H1 (cell line): ENCODE data around the gene AMZ1. TPM values are rescaled to one million over a fixed set of nuclear protein-coding genes. Genes with fewer than 3 reads are reported as not detected.

ENCODE experiments used
- NANOG ChIP-seq: IDR thresholded peaks from 2 replicates; pipeline ENCODE4 v1.6.1; 2011; ENCODE audit warnings: low read length, low read depth, mild to moderate bottlenecking, inconsistent platforms; ENCODE audit not compliant: insufficient read depth, poor library complexity, severe bottlenecking
- PHF8 ChIP-seq: fragments of 200-600 bp; sonication (generic); conservative IDR thresholded peaks from 2 replicates; pipeline ENCODE4 v1.7.1; 2012; ENCODE audit warnings: low read depth, mild to moderate bottlenecking, inconsistent platforms, low read length, moderate library complexity
- POLR2A ChIP-seq, 2 experiments: IDR thresholded peaks; 1 replicate in 1 of 2; 2 replicates in 1 of 2; pipeline ENCODE4 v1.6.1; 2011; ENCODE audit warnings: low read depth in 2 of 2, low read length in 2 of 2, mild to moderate bottlenecking in 2 of 2; ENCODE audit errors: control extremely low read depth in 1 of 2
- RNF2 ChIP-seq: fragments of 200-900, 300-1000 bp; sonication (generic); IDR thresholded peaks from 2 replicates; pipeline ENCODE4 v1.7.1; 2016; ENCODE audit warnings: borderline replicate concordance, low read depth, mild to moderate bottlenecking, antibody characterized with exemption, low read length; ENCODE audit not compliant: poor library complexity, severe bottlenecking; ENCODE audit errors: missing control alignments
- SIRT6 ChIP-seq: IDR thresholded peaks from one replicate; pipeline ENCODE4 v1.7.1; 2012; ENCODE audit warnings: low read length, inconsistent platforms
- TEAD4 ChIP-seq: IDR thresholded peaks from 2 replicates; pipeline ENCODE4 v1.6.1; 2012; ENCODE audit warnings: low read depth, low read length, inconsistent platforms, mixed read lengths
- polyA plus RNA-seq, 7 experiments: library from polyadenylated mRNA; depleted of rRNA in 3 of 7; stranded (reverse) in 5 of 7; unstranded in 2 of 7; fragments of >200 nt in 5 of 7; fragments of 200-250 nt in 2 of 7; gene quantifications; 1 replicate in 5 of 7; 2 replicates in 1 of 7; 4 replicates in 1 of 7; pipeline versions ENCODE4 v1.2.1 to v1.2.3, GENCODE V29; 2011 to 2013; ENCODE audit warnings: missing spikeins in 2 of 7, mixed read lengths in 2 of 7
- total RNA-seq: library from RNA; stranded (reverse); fragmentation: NEBNext Ultra II Directional; extraction: Animal tissue kit (Norgen Biotek cat#: 25700); gene quantifications from 2 replicates; pipeline ENCODE4 v1.2.1, GENCODE V29; 2021

The AMZ1 gene
- total and polyA plus RNA-seq, 2 of the 8 experiments (the other 6 are each of a cell fraction or from before 2014, with no cell fraction given), result 0.59 to 1.4 TPM

GRCh38 chr7:2645274-2645868, 42.6 kb upstream of the AMZ1 start (continued):
- TF ChIP-seq RNF2, result no peak
- no peak for TF ChIP-seq SIRT6
- TF ChIP-seq POLR2A (IDR thresholded peaks at IDR 0.05; ENCODE audit: control extremely low read depth in 1 of 2, low read depth in 2 of 2, low read length in 2 of 2), result no peak
- TF ChIP-seq TEAD4, result no peak
- no peak for TF ChIP-seq NANOG
- no peak for TF ChIP-seq PHF8
